HG03457 (cell line): ENCODE measurements around the gene CLN5.
"Not testable (repeated sequence)": the region's sequence is repeated elsewhere in the genome, so short reads cannot be mapped to it uniquely, and the experiment has no call there.

Experiments
- ATAC-seq: cut with Tn5 transposase; IDR thresholded peaks from one replicate; pipeline ENCODE4 v1.9.1; 2021; ENCODE audit warnings: moderate number of reproducible peaks; ENCODE audit not compliant: unreplicated experiment

Gene CLN5

DNA sequence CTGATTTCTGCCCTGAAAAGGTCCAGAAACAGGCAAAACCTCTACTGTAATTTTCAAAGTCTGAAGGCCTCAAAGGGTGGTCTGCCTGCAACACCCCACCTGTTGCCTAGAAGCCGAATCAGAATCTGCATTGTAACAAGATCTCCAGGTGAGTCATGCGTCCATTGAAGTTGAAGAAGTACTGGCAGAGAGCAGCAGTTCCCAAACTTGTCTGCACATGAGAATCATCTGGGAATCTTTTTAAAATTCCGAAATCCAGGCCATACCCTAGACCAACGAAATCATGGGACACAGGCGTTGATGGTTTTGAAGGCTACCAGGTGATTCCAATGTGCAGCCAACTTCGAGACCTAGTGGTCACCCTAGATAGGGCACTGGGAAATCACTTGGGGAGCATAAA is 16.0 kb upstream of the CLN5 start:
- no peak for ATAC-seq

DNA sequence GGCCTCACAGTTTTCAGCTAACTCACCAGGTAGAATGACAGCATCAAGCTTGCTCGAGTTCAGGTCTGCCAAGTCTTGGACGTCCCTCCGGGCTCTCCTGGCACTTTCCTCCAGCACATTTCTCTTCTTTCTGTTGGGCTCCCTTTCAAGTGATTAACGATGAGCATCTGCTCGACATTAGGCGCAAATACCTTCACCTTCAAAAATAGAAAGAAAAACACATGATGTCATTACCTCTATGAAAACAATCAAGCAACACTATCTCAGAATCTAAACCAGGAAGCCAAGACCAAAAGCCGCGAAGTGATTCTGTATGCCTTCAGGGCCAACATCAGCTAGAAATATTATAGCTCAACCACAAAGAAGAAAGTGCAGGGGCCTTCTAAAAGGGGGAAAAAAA is 15.4 kb upstream of the CLN5 start:
- ATAC-seq, result no peak

DNA sequence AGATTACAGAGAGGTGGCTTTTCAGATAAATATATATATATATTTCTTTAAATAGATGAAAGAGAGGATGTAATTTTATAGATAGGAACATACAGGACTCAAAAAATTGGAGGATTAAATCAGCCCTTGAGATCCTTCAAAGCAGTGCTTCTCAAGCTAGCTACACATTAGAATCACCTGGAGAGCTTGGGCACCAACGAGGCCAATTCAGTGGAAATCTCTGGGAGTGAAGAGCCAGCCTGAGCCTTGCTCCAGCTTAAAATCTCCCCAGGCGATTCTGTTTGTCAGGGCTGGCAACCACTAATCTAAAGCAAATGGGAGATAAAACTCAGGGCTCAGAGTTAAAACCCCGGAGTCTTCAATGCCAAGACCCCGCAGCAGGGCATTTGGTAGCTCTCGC is 15.0 kb upstream of the CLN5 start:
- no peak for ATAC-seq

DNA sequence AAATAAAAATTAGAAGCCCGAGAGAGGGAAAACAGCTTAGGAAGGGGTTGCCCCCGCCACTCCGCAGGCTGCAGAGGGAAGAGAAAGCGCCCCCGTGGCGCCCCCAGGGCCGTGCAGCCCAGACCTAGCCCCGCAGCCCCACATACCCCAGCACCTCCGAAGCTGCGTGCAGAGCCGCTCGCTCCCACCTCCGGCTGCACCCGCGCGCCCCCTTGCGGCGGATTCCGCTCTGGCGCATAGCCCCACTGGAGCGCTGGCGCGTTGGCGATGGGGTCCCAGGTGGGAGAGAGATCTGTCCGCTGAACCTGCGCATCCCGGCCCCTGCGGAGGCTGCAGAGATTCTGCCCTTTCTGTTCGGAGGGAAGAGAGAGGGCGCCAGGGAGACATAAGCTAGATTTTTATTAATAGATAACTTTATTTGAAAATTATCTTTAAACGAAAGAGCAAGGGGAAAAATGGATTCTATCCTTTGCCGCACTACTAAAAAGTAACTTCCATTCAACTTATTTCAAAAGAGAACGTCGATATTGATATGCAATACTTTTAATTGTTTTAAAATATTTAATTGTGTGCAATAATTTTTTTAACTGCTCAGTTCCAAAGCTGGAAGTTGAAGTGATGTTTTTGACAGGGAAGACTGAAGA is 11.7 kb upstream of the CLN5 start:
- peak; percentile 99 for ATAC-seq

DNA sequence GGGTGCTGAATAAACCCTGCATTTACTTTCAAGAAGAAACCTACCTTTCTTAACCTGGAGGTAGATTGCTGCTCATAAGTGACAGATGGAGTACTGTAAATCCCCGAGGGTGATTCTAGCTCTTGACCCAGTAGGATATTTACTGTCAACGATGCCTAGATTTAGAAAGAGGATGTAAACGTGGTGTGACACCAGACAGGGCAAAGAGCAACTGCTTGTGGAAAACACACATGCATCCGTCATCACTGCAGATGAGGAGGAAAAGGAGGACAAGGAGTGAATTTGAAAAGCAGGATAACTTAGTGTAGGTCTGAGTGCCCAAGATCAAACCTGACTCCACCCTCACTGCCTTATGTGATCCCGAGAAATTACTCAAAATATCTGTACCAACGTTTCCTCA is 9.8 kb upstream of the CLN5 start:
- no peak for ATAC-seq

DNA sequence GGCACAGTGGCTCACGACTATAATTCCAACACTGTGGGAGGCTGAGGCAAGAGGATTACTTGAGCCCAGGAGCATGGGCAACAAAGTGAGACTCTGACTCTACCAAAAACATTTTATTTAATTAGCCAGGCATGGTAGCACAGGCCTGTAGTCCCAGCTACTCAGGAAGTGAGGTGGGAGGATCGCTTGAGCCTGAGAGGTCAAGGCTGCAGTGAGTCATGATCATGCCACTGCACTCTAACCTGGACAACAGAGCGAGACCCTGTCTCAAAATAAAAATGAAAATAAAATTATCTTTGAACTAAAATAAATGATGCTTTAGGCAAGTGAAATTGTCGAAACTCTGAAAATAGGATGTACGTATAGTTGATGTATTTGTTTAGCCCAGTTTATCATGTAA is 8.2 kb upstream of the CLN5 start:
- no peak for ATAC-seq

DNA sequence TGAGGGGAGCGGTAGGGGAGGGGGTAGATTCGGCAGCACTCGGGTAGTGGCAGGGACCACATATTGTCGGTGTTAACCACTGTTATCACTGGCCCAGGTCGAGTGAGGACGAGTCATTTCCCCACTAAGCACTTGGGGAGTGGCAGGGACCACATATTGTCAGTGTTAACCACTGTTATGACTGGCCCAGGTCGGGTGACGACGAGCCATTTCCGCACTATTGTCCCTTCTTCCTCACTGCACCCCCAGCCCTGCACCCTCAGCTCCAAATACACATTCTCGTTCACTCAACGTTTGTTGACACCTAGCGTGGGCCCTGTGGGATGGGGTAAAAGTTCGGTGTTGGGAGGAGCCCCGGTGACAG is 467 bp upstream of the CLN5 start:
- ATAC-seq, result peak; percentile 50

DNA sequence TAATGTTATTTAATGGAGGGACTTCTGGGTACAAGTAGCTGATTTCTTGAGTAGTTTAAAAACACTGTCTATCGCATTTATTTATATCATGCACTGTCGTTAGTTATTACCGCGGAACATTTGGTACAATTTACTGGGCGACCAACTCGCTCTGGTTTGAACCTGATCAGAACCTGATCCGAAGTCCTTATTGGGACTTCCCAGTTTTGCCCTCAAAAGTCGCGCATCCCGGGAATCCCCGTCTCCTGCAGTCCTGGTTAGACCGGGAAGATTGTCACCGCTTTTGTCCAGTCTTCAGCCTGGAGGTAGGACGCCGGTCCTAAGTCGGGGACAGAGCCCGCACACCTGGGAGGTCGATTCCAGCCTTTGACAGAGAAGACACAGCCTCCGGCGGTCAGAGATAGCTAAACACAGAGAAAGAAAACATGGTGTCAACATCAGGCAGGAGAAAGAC is 694 bp downstream of the CLN5 start:
- no peak for ATAC-seq

DNA sequence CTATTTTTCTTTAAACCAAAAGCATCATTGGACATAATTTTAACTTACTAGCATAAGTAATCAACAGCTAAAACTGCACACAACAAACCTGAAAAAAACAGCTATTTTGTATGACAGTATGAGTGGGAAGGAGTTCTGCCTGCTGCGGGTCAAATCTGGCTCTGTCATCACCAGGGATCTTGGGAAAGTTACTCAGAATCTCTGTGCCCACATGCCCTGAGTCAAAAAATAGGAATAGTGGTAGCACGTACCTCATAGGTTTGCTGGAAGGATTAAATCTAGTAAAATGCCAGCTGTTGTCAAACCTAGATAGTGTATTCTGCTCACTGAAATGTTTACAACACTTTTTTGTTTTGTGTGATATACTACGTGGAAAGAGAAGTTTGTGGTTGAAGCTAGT is 1.1 kb downstream of the CLN5 start:
- no peak for ATAC-seq

DNA sequence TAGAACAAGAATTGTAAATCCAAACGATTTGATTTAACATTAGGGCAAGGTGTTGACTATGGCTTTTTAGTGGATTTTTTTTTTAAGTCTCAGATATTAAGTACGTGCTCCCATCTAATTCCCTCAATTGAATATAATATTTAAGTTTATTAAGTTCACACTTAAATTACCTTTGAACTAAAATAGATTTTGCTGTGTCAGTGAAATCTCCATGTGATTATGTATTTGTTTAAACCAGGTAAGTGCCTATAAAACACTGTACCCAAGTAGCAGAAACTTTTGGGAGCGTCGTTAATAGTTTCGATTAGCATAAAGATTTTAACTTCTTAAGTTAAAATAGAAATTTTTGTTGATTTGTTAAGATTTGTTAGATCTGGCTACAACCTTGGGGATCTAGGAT is 1.6 kb downstream of the CLN5 start:
- ATAC-seq, result no peak

DNA sequence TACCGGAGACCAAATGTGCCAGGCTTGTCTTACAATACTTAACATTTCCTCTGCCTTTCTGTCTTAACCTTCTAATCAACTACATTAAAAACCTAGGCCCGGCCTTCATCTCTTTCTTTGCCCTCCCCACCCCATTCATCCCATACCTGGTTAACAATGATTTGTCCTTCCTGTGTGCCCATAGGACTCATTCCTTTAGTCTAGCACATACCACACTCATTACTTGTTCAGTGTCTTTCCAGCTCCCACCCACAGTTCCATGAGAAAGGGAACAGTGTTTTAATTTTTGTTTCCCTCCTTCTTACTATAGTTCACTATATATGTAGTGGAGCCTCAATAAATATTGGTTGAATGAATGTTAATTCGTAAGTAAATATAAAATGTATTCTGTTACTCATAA is 2.4 kb downstream of the CLN5 start:
- no peak for ATAC-seq

DNA sequence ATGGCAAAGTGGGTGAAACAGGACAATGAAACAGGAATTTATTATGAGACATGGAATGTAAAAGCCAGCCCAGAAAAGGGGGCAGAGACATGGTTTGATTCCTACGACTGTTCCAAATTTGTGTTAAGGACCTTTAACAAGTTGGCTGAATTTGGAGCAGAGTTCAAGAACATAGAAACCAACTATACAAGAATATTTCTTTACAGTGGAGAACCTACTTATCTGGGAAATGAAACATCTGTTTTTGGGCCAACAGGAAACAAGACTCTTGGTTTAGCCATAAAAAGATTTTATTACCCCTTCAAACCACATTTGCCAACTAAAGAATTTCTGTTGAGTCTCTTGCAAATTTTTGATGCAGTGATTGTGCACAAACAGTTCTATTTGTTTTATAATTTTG is 8.6 kb downstream of the CLN5 start:
- ATAC-seq, result no peak

DNA sequence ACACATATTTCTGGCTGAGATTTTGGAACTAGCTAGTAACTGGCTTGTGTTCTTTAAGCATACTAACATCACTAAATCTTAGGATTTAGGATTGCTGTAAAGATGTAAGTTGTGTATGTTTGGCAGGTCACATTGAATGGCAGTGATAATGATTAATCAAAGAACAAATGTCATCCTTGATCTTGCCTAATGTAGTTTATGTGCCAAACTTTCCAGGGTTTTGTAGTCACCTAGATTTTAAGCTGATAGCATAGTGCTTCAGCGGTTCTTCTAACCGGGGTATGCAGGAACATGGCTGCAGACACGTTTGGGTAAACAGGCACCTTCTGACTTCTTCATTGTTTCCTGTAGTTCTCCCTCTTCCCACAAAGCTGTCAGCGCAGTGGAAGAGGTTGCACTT is 9.7 kb downstream of the CLN5 start:
- no peak for ATAC-seq

DNA sequence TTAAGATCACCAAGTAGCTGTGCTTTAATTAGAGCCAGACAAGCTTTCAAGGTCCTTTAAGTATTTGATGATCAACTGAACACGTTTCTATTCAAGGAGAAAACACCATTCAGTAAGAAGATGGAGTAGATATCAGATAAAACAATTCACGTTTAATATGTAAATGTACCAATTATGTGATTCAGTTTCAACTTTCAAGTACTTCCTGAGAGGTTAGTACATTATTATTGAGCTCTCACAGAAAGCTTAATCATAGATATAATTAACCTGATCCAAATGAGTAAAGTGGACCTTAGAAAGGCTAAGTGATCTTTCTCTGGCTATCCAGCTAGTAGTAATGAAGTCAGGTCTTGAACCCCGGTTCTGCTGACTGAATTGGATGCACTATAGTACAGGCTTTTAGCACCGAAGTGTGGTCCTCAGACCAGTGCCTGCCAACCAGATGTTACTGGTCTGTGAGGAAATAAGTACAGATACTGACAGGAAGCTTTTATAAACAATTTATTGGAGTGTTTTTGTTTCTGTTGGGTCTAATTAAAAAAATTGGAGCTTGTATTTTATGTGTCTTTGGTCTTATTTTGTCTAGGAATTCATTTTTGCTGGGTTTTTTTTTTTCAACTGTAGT is 10.2 kb downstream of the CLN5 start:
- ATAC-seq, result no peak

DNA sequence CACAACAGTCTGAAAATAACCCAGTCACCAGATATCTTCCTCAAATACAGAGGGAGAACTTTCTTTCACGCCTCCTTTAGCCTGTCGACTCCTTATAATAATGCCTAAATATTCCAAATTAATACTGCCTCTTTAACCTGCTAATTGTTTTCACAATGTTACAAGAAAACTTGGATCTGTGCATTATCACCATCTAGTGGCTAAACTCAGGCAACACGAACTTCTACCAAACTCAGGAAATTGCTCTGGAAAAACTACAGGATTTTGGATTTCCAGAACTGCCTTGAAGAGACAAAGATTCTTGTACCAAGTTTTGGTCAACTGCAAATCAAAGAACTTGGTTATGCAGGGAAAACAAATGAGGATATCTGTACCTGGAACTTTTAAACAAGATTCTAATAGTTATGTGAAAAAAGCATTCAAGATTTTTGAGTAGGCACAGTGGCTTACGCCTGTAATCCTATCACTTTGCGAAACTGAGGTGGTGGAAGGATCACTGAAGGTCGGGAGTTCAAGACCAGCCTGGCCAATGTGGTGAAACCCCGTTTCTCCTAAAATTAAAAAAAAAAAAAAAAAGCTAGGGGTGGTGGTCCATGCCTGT is 10.8 kb downstream of the CLN5 start:
- no peak for ATAC-seq

DNA sequence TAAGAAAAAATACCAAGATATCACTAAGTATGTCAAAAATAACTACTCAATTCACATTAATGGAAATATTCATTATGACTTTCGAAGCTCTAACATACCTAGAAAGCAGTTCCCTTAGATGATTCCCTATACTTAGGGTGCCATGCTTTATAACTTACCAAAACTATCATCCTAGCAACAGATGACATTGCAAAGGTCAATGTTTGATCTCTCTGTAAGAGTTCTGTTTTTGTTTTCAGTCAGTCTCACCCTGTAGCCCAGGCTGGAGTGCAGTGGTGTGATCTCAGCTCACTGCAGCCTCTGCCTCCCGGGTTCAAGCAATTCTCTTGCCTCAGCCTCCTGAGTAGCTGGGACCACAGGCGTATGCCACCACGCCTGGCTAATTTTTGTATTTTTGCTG is 16.5 kb downstream of the CLN5 start:
- ATAC-seq, result not testable (repeated sequence)

DNA sequence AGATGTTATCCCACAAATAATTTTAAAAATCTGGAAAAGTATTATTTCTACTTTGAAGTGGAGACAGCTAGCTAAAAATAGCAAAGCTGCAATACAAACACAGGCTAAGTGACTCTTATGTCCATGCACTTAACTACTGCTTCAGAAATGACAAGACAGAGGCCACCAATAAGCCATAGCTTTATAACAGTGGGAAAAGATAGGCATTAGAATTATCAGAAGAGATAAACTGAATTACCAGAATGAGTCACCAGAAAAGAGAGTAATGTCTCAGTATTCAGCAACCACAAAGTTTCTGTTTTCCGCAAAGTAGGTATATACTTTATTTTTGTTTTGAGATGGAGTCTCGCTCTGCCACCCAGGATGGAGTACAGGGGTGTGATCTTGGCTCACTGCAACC is 17.1 kb downstream of the CLN5 start:
- no peak for ATAC-seq

DNA sequence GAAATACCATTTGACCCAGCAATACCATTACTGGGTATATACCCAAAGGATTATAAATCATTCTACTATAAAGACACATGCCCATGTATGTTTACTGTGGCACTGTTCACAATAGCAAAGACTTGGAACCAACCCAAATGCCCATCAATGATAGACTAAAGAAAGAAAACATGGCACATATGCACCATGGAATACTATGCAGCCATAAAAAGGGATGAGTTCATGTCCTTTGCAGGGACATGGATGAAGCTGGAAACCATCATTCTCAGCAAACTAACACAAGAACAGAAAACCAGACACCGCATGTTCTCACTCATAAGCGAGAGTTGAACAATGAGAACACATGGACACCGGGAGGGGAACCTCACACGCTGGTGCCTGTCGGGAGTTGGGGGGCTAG is 17.8 kb downstream of the CLN5 start:
- not testable (repeated sequence) for ATAC-seq

DNA sequence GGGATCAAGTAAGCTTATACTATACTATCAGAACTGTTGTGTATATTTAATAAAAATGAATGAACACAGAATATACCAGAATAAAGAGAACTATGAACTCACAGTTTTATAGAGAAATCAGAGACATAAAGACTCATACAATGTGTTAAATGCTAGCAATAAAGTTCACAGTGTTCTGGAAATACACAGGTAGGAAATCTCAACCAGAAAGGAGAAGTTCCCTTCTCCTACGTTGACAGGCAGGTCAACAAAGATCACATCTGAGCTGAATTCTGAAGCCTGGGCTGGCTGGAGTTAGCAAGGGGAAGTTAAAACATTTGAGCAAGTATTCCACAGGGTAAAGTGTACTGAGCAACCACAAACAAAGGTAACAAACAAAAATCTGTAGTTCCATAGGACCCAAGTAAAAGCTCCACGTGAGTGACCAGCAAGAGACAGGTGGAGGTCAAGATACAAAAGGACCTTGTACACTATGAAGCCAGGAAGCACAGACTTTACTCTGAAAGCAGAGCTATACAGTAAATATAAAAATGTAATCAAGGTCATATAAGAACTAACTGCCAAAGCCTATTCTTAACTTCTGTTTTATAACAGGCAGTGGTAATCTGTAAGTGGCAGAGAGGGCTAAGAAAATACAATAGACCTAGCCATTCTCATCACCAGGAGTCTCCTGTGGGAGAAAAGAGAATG is 22.1 kb downstream of the CLN5 start:
- no peak for ATAC-seq

DNA sequence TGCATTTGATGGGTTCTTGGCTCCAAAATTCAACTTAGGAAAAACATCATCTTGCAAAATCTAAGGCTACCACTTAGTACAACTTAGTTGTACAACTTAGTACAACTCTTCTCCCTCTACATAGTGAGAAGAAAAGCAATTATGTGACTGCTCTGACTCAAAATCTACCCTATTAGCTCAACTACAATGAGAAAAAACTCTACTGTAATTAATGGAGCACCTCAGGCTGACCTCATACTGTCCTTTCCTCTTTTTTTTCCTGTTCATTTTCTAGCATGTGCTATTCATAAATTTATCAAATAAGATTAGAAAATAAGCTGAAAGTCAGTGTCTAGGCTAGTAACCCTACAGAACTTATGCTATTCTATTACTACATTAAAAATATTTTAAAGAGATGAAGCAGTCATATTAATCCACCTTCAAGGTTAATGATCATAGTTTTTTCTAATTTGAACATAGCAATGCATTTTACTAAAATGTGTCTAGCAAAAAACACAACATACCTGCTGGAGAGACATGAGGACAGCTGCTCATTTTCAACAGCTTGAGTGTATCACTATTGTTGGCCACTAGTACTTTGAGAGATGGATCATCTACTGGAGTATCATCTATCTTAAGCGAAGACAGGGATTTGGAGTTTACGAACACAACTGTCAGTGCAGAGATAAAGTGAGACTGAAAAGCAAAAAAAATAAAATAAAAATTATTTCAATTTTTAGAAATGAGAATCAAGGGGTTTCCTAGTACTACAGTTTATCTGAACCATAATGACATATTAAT is 23.2 kb downstream of the CLN5 start:
- no peak for ATAC-seq

DNA sequence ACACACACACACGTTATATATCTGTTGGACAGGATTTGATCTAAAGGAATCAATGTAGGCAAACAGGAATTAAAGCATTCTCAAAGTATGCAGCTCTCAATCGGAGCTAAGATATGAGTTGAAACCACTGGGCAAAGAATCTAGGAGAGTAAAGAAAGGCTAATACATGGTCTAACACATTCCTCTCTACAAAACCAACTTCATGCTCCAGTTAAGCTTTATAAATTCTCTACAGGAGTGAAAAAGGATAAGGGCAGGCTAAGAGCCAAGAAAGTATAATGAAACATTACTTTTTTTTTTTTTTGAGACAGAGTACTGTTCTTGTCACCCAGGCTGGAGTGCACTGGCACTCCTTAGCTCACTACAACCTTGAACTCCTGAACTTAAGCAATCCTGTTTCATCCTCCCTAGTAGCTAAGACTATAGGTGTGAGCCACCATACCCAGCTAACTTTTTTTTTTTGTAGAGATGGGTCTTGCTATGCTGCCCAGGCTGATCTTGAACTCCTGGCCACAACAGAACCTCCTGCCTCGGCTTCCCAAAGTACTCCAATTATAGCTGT is 24.5 kb downstream of the CLN5 start:
- no peak for ATAC-seq
